Gastroesophageal sphincter (tissue), 3 donors: ENCODE data around the gene BMP2K.
"Not testable (repeated sequence)": the region's sequence is repeated elsewhere in the genome, so short reads cannot be mapped to it uniquely, and the experiment has no call there.

Source experiments
- CTCF ChIP-seq, 4 experiments: fragments of 200-600 bp in 2 of 4; fragments of 450-650 bp in 2 of 4; sonication (generic) in 1 of 4; IDR thresholded peaks; one replicate each; pipeline ENCODE4 v1.5.1; 2017 to 2019; ENCODE audit warnings: antibody characterized with exemption in 4 of 4, mild to moderate bottlenecking in 2 of 4, moderate library complexity in 2 of 4
- POLR2A ChIP-seq, 2 donors: fragments of 450-650 bp; IDR thresholded peaks; one replicate each; pipeline ENCODE4 v1.6.1; 2017; ENCODE audit warnings: antibody characterized with exemption in 2 of 2, mild to moderate bottlenecking in 2 of 2, moderate library complexity in 1 of 2
- POLR2AphosphoS5 ChIP-seq: sonication (generic); formaldehyde crosslinking; IDR thresholded peaks from one replicate; pipeline ENCODE4 v1.6.1; 2017; ENCODE audit warnings: antibody characterized with exemption

- TF ChIP-seq CTCF (IDR thresholded peaks at IDR 0.05); POLR2A (IDR thresholded peaks at IDR 0.05); POLR2AphosphoS5: not testable (repeated sequence)
Measured at GRCh38 chr4:78795594-78796416, 19.7 kb downstream of the BMP2K start.
